Astrocyte (in vitro differentiated cells and primary cell): ENCODE data around the gene RPS6KL1. TPM values are rescaled to one million over a fixed set of nuclear protein-coding genes. Genes with fewer than 3 reads are reported as not detected.

ENCODE experiments used
- DNase-seq: peaks from one replicate; pipeline ENCODE4 v3.0.0-alpha.2; 2010; ENCODE audit warnings: low read depth
- FAIRE-seq: peaks from 2 replicates; lab custom pipeline; 2011; peaks lifted over from hg19 to GRCh38; lab: Jason Lieb, UNC
- H2AFZ ChIP-seq: 2 replicates; pipeline ENCODE4 v1.6.0; 2012; ENCODE audit warnings: low read depth, low read length, inconsistent platforms
- H3K27ac ChIP-seq: 2 replicates; pipeline ENCODE4 v1.5.1; 2011; ENCODE audit warnings: low read depth, low read length, inconsistent platforms
- H3K27me3 ChIP-seq: 2 replicates; pipeline ENCODE4 v1.6.0; 2011; ENCODE audit warnings: low read length, inconsistent platforms; ENCODE audit not compliant: insufficient read depth
- H3K36me3 ChIP-seq: 2 replicates; pipeline ENCODE4 v1.5.1; 2011; ENCODE audit warnings: low read length, inconsistent platforms; ENCODE audit not compliant: insufficient read depth
- H3K4me1 ChIP-seq: 2 replicates; pipeline ENCODE4 v1.5.1; 2011; ENCODE audit warnings: low read length, inconsistent platforms; ENCODE audit not compliant: insufficient read depth
- H3K4me2 ChIP-seq: 2 replicates; pipeline ENCODE4 v1.6.0; 2012; ENCODE audit warnings: low read length, inconsistent platforms
- H3K4me3 ChIP-seq: 2 replicates; pipeline ENCODE4 v1.5.1; 2011; ENCODE audit warnings: low read depth, mild to moderate bottlenecking, low read length, inconsistent platforms; ENCODE audit not compliant: insufficient read depth
- H3K79me2 ChIP-seq: 2 replicates; pipeline ENCODE4 v1.6.0; 2012; ENCODE audit warnings: mild to moderate bottlenecking, low read length, inconsistent platforms; ENCODE audit not compliant: insufficient read depth
- H3K9ac ChIP-seq: 2 replicates; pipeline ENCODE4 v1.6.0; 2012; ENCODE audit warnings: mild to moderate bottlenecking, low read length, inconsistent platforms
- H3K9me3 ChIP-seq: 2 replicates; pipeline ENCODE4 v1.5.1; 2012; ENCODE audit warnings: low read depth, mild to moderate bottlenecking, low read length, inconsistent platforms; ENCODE audit not compliant: insufficient read depth
- H4K20me1 ChIP-seq: 2 replicates; pipeline ENCODE4 v1.6.0; 2012; ENCODE audit warnings: low read length, inconsistent platforms; ENCODE audit not compliant: insufficient read depth
- H3K27ac Mint-ChIP-seq: one replicate; pipeline ENCODE4 v1.8.0; 2021; ENCODE audit warnings: mild to moderate bottlenecking, mixed read lengths; ENCODE audit not compliant: unreplicated experiment
- H3K27me3 Mint-ChIP-seq: one replicate; pipeline ENCODE4 v1.8.0; 2021; ENCODE audit warnings: low read depth, mixed read lengths; ENCODE audit not compliant: unreplicated experiment
- H3K36me3 Mint-ChIP-seq: one replicate; pipeline ENCODE4 v1.8.0; 2021; ENCODE audit warnings: low read depth, mixed read lengths; ENCODE audit not compliant: unreplicated experiment
- H3K4me1 Mint-ChIP-seq: one replicate; pipeline ENCODE4 v1.8.0; 2021; ENCODE audit warnings: low read depth, mixed read lengths; ENCODE audit not compliant: unreplicated experiment
- H3K4me3 Mint-ChIP-seq: one replicate; pipeline ENCODE4 v1.8.0; 2021; ENCODE audit warnings: mild to moderate bottlenecking, moderate library complexity, mixed read lengths; ENCODE audit not compliant: unreplicated experiment
- H3K9me3 Mint-ChIP-seq: one replicate; pipeline ENCODE4 v1.8.0; 2021; ENCODE audit warnings: mild to moderate bottlenecking, mixed read lengths; ENCODE audit not compliant: unreplicated experiment
- EZH2 ChIP-seq: IDR thresholded peaks from 2 replicates; pipeline ENCODE4 v1.6.1; 2012; ENCODE audit warnings: mild to moderate bottlenecking, low read length, inconsistent platforms; ENCODE audit not compliant: insufficient read depth
- total RNA-seq: library from RNA; stranded (reverse); gene quantifications from 2 replicates; pipeline ENCODE4 v1.2.1, GENCODE V29; 2021
- TF ChIP-seq, protein P1 (sequence below): IDR thresholded peaks from 2 replicates; pipeline ENCODE4 v1.5.1; 2011; ENCODE audit warnings: low read depth, mild to moderate bottlenecking, inconsistent platforms, low read length, moderate library complexity; ENCODE audit not compliant: insufficient read depth

RPS6KL1 gene
- total RNA-seq, 1 donor from 2014 or later, result 1.7 TPM

DNA sequence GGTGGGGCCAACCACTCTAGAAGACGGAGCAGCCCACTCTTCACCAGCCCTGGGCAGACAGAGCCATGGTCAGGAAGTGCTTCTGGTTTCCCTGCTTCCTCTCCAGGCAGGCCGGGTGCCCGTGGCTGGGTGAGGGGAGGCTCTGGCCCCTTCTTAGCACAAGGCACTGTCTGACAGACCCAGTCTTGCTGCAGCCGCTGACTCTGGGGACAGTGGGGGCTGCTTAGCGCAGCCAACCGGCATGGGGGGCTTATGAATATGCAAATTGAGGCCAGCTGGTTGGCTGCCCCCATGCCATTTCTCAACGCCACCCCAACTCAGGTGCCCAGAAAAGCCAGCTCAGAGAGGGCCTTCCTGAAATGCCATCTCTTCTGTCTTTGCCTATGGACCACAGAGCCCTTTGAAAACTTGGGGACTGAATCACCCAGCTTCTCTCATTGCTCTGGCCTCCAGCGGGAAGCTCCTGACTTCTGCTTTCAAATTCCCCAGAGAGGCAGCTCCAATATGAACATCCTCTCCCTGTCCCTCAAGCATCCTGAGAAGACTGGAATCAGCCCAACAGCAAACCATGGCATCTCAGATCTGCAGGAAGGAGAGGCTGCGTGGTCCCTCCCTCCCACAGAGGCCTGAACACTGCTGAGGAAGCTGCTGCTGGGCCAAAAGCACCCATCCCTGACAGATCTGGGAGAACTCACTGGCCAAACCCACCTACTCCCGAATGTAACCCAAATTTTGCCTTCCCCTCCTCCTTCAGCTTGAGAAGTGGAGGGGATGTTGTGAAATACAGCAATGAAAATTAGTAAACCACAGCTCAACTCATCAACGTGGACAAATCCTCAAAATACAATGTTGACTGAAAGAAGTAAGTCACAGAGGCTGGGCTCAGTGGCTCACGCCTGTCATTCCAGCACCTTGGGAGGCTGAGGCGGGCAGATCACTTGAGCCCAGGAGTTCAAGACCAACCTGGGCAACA, 46.8 kb downstream of the RPS6KL1 start, which contains the start of gene PROX2:
Gene PROX2 (minus strand): TSS at position 205 of the 973 bp plus-strand sequence. CDS start 12,311 bp downstream, outside the sequence.
- Mint-ChIP-seq H3K27ac (peak within 1 kb of the TSS; percentile 26), H3K9me3 (peaks cover 2% of the 10 kb centered on the region), H3K4me1 (peaks cover 8% of the 10 kb centered on the region), H3K27me3 (peaks cover 11% of the 10 kb centered on the region), H3K4me3 (no peak within 1 kb of the TSS), H3K36me3 (no peaks in the 10 kb centered on the region)
- no peak for TF ChIP-seq EZH2
- TF ChIP-seq, protein P1, sequence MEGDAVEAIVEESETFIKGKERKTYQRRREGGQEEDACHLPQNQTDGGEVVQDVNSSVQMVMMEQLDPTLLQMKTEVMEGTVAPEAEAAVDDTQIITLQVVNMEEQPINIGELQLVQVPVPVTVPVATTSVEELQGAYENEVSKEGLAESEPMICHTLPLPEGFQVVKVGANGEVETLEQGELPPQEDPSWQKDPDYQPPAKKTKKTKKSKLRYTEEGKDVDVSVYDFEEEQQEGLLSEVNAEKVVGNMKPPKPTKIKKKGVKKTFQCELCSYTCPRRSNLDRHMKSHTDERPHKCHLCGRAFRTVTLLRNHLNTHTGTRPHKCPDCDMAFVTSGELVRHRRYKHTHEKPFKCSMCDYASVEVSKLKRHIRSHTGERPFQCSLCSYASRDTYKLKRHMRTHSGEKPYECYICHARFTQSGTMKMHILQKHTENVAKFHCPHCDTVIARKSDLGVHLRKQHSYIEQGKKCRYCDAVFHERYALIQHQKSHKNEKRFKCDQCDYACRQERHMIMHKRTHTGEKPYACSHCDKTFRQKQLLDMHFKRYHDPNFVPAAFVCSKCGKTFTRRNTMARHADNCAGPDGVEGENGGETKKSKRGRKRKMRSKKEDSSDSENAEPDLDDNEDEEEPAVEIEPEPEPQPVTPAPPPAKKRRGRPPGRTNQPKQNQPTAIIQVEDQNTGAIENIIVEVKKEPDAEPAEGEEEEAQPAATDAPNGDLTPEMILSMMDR, result no peak
- no peak within 1 kb of the TSS for H3K27ac ChIP-seq
- H4K20me1 ChIP-seq, result no peaks in the 10 kb centered on the region
- no peak for FAIRE-seq
- H3K9ac ChIP-seq, result no peak within 1 kb of the TSS
- no peak for DNase-seq
- no peaks in the 10 kb centered on the region for H3K27me3 ChIP-seq
- no peak within 1 kb of the TSS for H2AFZ ChIP-seq
- H3K4me2 ChIP-seq, result no peak within 1 kb of the TSS
- no peaks in the 10 kb centered on the region for H3K79me2 ChIP-seq
- no peak within 1 kb of the TSS for H3K4me3 ChIP-seq
- no peaks in the 10 kb centered on the region for H3K4me1 ChIP-seq
- no peaks in the 10 kb centered on the region for H3K9me3 ChIP-seq
- no peaks in the 10 kb centered on the region for H3K36me3 ChIP-seq

GRCh38 chr14:74875204-74875603, 47.9 kb downstream of the RPS6KL1 start:
- no peaks in the 10 kb centered on the region for H3K36me3 Mint-ChIP-seq
- H3K4me1 Mint-ChIP-seq, result peaks cover 5% of the 10 kb centered on the region
- Histone ChIP-seq H3K36me3 (no peaks in the 10 kb centered on the region), H3K27me3 (no peaks in the 10 kb centered on the region), H4K20me1 (no peaks in the 10 kb centered on the region), H3K4me2 (no peak overlapping the region), H3K4me3 (no peak overlapping the region), H3K4me1 (no peaks in the 10 kb centered on the region), H3K79me2 (no peaks in the 10 kb centered on the region), H2AFZ (no peak overlapping the region), H3K9me3 (no peaks in the 10 kb centered on the region), H3K9ac (no peak overlapping the region), H3K27ac (no peak overlapping the region)
- H3K9me3 Mint-ChIP-seq, result peaks cover 2% of the 10 kb centered on the region
- H3K27ac Mint-ChIP-seq, result no peak overlapping the region
- TF ChIP-seq, protein P1, result no peak
- TF ChIP-seq EZH2, result no peak
- H3K27me3 Mint-ChIP-seq, result peaks cover 12% of the 10 kb centered on the region
- no peak overlapping the region for H3K4me3 Mint-ChIP-seq
- DNase-seq (no peak), FAIRE-seq (no peak)

DNA sequence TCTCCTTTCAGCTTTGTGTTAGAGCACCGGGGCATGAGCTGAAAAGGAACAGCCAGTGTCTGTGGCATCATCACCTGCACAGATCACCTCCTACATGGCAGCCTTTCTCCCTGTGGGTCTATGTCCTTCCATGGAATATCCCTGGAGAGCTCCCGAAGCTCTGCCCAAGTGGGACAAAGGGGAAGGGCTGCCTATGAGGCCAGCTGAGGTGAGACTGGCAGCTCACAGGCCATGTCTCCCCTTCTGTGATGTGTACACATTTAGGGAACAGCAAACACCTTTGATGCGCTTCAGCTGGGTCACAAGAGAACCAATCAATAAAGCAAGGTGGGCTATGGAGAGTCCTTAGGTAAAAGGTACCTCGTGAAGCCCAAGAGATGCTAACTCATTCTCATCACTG, 51.2 kb downstream of the RPS6KL1 start:
- Mint-ChIP-seq H3K27ac (no peak overlapping the region), H3K4me1 (peaks cover 5% of the 10 kb centered on the region), H3K27me3 (peaks cover 16% of the 10 kb centered on the region), H3K9me3 (peaks cover 2% of the 10 kb centered on the region), H3K36me3 (no peaks in the 10 kb centered on the region), H3K4me3 (no peak overlapping the region)
- DNase-seq (no peak), FAIRE-seq (no peak)
- H3K27ac ChIP-seq, result no peak overlapping the region
- H3K4me3 ChIP-seq, result no peak overlapping the region
- H3K9ac ChIP-seq, result no peak overlapping the region
- H4K20me1 ChIP-seq, result no peaks in the 10 kb centered on the region
- peaks cover 4% of the 10 kb centered on the region for H3K27me3 ChIP-seq
- TF ChIP-seq, protein P1, result no peak
- TF ChIP-seq EZH2, result no peak
- H3K4me2 ChIP-seq, result no peak overlapping the region
- H3K9me3 ChIP-seq, result no peaks in the 10 kb centered on the region
- no peaks in the 10 kb centered on the region for H3K36me3 ChIP-seq
- no peaks in the 10 kb centered on the region for H3K79me2 ChIP-seq
- no peak overlapping the region for H2AFZ ChIP-seq
- no peaks in the 10 kb centered on the region for H3K4me1 ChIP-seq
